Glutamatergic neuron (in vitro differentiated cells): ENCODE measurements around the gene DR1. TPM values are rescaled to one million over a fixed set of nuclear protein-coding genes. Genes with fewer than 3 reads are reported as not detected.

Experiments
- DNase-seq: peaks from one replicate; pipeline ENCODE4 v3.0.0; 2022
- H3K27ac Mint-ChIP-seq: one replicate; pipeline ENCODE4 v1.8.0; 2020; ENCODE audit warnings: mild to moderate bottlenecking, mixed read lengths, inconsistent platforms; ENCODE audit not compliant: unreplicated experiment
- H3K27me3 Mint-ChIP-seq: one replicate; pipeline ENCODE4 v1.8.0; 2020; ENCODE audit warnings: mild to moderate bottlenecking, moderate library complexity, mixed read lengths, inconsistent platforms; ENCODE audit not compliant: unreplicated experiment
- H3K36me3 Mint-ChIP-seq: one replicate; pipeline ENCODE4 v1.8.0; 2020; ENCODE audit warnings: mild to moderate bottlenecking, mixed read lengths, inconsistent platforms; ENCODE audit not compliant: unreplicated experiment
- H3K4me1 Mint-ChIP-seq: one replicate; pipeline ENCODE4 v1.8.0; 2020; ENCODE audit warnings: mild to moderate bottlenecking, low read depth, mixed read lengths, inconsistent platforms; ENCODE audit not compliant: unreplicated experiment
- H3K4me3 Mint-ChIP-seq: one replicate; pipeline ENCODE4 v1.8.0; 2020; ENCODE audit warnings: mild to moderate bottlenecking, mixed read lengths, inconsistent platforms; ENCODE audit not compliant: unreplicated experiment
- H3K9me3 Mint-ChIP-seq: one replicate; pipeline ENCODE4 v1.8.0; 2020; ENCODE audit warnings: mild to moderate bottlenecking, moderate library complexity, mixed read lengths, inconsistent platforms; ENCODE audit not compliant: unreplicated experiment
- long read RNA-seq: library from polyadenylated mRNA; unstranded; transcript quantifications from one replicate; pipeline ENCODE4 v2.0.0, GENCODE V29; 2020; ENCODE audit not compliant: unreplicated experiment
- total RNA-seq: library from RNA; stranded (reverse); fragmentation: NEBNext Ultra II Directional; extraction: Animal tissue kit (Norgen Biotek cat#: 25700); gene quantifications from one replicate; pipeline ENCODE4 v1.2.1, GENCODE V29; 2021; ENCODE audit not compliant: unreplicated experiment
- TF ChIP-seq, protein P1 (sequence below): fragments of 200-600 bp; sonication (generic); IDR thresholded peaks from one replicate; pipeline ENCODE4 v1.5.0; 2021; ENCODE audit not compliant: partially characterized antibody, unreplicated experiment

DR1 gene
- total RNA-seq: 49.0 TPM
- long read RNA-seq, full-length matches to known transcripts: 18 of 20 reads
- long read RNA-seq, partial matches to known transcripts: 0 of 20 reads
- long read RNA-seq, other reads (novel, unspliced or antisense): 2 of 20 reads

GRCh38 chr1:93345633-93346420, at the start of gene DR1:
DR1 (plus strand) TSS chr1:93345907; CDS start chr1:93346646, 739 bp downstream.
- no peaks in the 10 kb centered on the region for H3K36me3 Mint-ChIP-seq
- H3K9me3 Mint-ChIP-seq: peaks cover 8% of the 10 kb centered on the region
- H3K4me1 Mint-ChIP-seq: peaks cover 13% of the 10 kb centered on the region

GRCh38 chr1:93296555-93297154, 49.1 kb upstream of the DR1 start:
- Mint-ChIP-seq H3K4me3 (no peak overlapping the region), H3K4me1 (no peaks in the 10 kb centered on the region), H3K27me3 (no peaks in the 10 kb centered on the region), H3K9me3 (no peaks in the 10 kb centered on the region), H3K36me3 (no peaks in the 10 kb centered on the region), H3K27ac (no peak overlapping the region)
- no peak for DNase-seq
- TF ChIP-seq, protein P1, sequence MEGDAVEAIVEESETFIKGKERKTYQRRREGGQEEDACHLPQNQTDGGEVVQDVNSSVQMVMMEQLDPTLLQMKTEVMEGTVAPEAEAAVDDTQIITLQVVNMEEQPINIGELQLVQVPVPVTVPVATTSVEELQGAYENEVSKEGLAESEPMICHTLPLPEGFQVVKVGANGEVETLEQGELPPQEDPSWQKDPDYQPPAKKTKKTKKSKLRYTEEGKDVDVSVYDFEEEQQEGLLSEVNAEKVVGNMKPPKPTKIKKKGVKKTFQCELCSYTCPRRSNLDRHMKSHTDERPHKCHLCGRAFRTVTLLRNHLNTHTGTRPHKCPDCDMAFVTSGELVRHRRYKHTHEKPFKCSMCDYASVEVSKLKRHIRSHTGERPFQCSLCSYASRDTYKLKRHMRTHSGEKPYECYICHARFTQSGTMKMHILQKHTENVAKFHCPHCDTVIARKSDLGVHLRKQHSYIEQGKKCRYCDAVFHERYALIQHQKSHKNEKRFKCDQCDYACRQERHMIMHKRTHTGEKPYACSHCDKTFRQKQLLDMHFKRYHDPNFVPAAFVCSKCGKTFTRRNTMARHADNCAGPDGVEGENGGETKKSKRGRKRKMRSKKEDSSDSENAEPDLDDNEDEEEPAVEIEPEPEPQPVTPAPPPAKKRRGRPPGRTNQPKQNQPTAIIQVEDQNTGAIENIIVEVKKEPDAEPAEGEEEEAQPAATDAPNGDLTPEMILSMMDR: no peak

More at GRCh38 chr1:93345633-93346420, at the start of gene DR1:
- peak; percentile 93 for DNase-seq
- Mint-ChIP-seq H3K27me3 (peaks cover 12% of the 10 kb centered on the region), H3K4me3 (peak within 1 kb of the TSS; percentile 98), H3K27ac (peak within 1 kb of the TSS; percentile 100)
- TF ChIP-seq, protein P1: no peak

- H3K4me1 Mint-ChIP-seq: no peaks in the 10 kb centered on the region
- no peaks in the 10 kb centered on the region for H3K27me3 Mint-ChIP-seq
- H3K27ac Mint-ChIP-seq: no peak overlapping the region
- no peaks in the 10 kb centered on the region for H3K36me3 Mint-ChIP-seq
- no peak overlapping the region for H3K4me3 Mint-ChIP-seq
- DNase-seq: no peak
- no peaks in the 10 kb centered on the region for H3K9me3 Mint-ChIP-seq
- TF ChIP-seq, protein P1: no peak
Measured at GRCh38 chr1:93301131-93301530, 44.6 kb upstream of the DR1 start.

DNA sequence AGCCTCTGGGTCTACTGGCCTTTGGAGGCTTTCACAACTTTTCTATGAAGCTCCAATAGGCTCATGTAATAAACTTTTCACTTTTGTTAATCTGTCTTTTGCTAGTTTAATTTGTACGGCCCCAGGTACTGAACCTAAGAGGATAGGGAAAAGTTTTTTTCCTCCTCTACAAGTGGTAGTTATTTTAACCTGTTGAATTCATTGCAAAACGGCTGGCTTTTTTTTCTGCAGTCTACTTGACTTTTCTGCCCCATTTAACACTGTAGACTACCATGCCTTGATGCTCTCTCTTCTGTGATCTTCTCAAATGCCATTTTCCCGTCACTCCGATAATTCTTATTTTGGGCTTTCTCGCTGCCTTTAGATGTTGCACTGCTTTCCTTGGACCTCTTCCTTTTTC, 43.6 kb upstream of the DR1 start:
- H3K4me1 Mint-ChIP-seq: no peaks in the 10 kb centered on the region
- no peak overlapping the region for H3K4me3 Mint-ChIP-seq
- H3K27ac Mint-ChIP-seq: no peak overlapping the region
- no peaks in the 10 kb centered on the region for H3K27me3 Mint-ChIP-seq
- no peaks in the 10 kb centered on the region for H3K36me3 Mint-ChIP-seq
- TF ChIP-seq, protein P1: no peak
- no peaks in the 10 kb centered on the region for H3K9me3 Mint-ChIP-seq
- no peak for DNase-seq

DNA sequence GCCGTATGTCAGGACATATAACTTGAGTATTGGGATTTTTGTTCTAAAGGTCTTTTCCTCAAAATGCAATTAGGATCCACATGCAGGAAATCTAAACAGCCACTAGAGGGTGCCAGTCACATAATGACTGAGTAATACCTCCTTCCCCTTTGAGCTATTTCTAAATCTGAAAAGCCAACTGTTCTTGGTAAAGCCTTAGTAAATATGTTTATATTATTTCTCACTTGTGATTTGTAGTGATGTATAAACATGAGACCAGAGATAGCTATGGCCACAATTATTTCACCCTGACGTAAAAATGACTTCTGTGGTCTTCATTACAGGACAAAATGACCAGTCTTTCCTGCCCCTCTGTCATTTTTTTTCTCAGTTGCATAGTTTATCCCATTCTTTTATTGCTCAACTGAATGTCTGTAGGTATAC, 41.0 kb upstream of the DR1 start:
- Mint-ChIP-seq H3K27me3 (no peaks in the 10 kb centered on the region), H3K9me3 (no peaks in the 10 kb centered on the region), H3K36me3 (no peaks in the 10 kb centered on the region), H3K4me3 (no peak overlapping the region), H3K4me1 (no peaks in the 10 kb centered on the region), H3K27ac (no peak overlapping the region)
- DNase-seq: peak; percentile 20
- TF ChIP-seq, protein P1: peak; percentile 90
